K562 (cell line): Measurements from ENCODE around the gene LETM1. TPM values are rescaled to one million over a fixed set of nuclear protein-coding genes. Genes with fewer than 3 reads are reported as not detected.

Experiments used
- ATAC-seq: fragments of 200-7000 bp; cut with Tn5 transposase; 3 replicates; pipeline ENCODE4 v1.9.1; 2020; ENCODE audit warnings: moderate library complexity
- BruUV-seq: library from RNA; stranded (reverse); fragments of 400-500 nt; replicated peaks from 2 replicates; lab custom pipeline; 2021; lab: Mats Ljungman, UMichigan
- CTCF ChIA-PET: fragments of 300-600 bp; formaldehyde crosslinking; extraction: SDS; loops from one replicate; lab custom pipeline; 2021; ENCODE audit warnings: low intra/inter-chr PET ratio; lab: Yijun Ruan, JAX
- POLR2A ChIA-PET: fragments of 300-600, 350-650 bp; sonication (Branson Sonifier 250); formaldehyde crosslinking; extraction: SDS; loops from one replicate; lab custom pipeline; 2021; ENCODE audit warnings: antibody characterized with exemption, inconsistent platforms; lab: Yijun Ruan, JAX
- DNase-seq, 4 experiments: peaks; one replicate each; pipeline versions ENCODE4 v3.0.0 to v3.0.0-alpha.2; 2011 to 2018; ENCODE audit warnings: low spot score in 3 of 4, mixed read lengths in 3 of 4; ENCODE audit errors: extremely low read depth in 1 of 4
- FAIRE-seq: peaks from 2 replicates; lab custom pipeline; 2011; peaks lifted over from hg19 to GRCh38; lab: Jason Lieb, UNC
- H2AFZ ChIP-seq: 2 replicates; pipeline ENCODE4 v1.6.0; 2011; ENCODE audit warnings: low read depth, low read length, control low read depth, inconsistent platforms
- H3K27ac ChIP-seq: fragments of 200-600 bp; 3 replicates; pipeline ENCODE4 v1.8.0; 2011; ENCODE audit warnings: low read depth, mild to moderate bottlenecking, control low read depth, inconsistent platforms, low read length, moderate library complexity, mixed read lengths; ENCODE audit errors: extremely low read depth
- H3K27me3 ChIP-seq, 2 experiments: fragments of 300-600 bp in 1 of 2; 2 replicates in 1 of 2; 3 replicates in 1 of 2; pipeline versions ENCODE4 v1.6.0 to v1.8.0; 2011; ENCODE audit warnings: inconsistent platforms in 2 of 2, low read length in 2 of 2, mild to moderate bottlenecking in 1 of 2, mixed read lengths in 1 of 2, moderate library complexity in 1 of 2; ENCODE audit not compliant: control insufficient read depth in 2 of 2, insufficient read depth in 2 of 2
- H3K36me3 ChIP-seq: fragments of 300-600 bp; 3 replicates; pipeline ENCODE4 v1.8.0; 2011; ENCODE audit warnings: mild to moderate bottlenecking, low read length, inconsistent platforms; ENCODE audit not compliant: control insufficient read depth, insufficient read depth
- H3K4me1 ChIP-seq, 2 experiments: fragments of 200-600 bp in 1 of 2; replicated peaks in 1 of 2; 2 replicates in 1 of 2; 3 replicates in 1 of 2; pipeline versions ENCODE4 v1.5.1 to v1.8.0; 2011; ENCODE audit warnings: inconsistent platforms in 2 of 2, low read length in 2 of 2, mild to moderate bottlenecking in 1 of 2, mixed read lengths in 1 of 2, moderate library complexity in 1 of 2; ENCODE audit not compliant: control insufficient read depth in 2 of 2, insufficient read depth in 2 of 2
- H3K4me2 ChIP-seq: 2 replicates; pipeline ENCODE4 v1.6.1; 2011; ENCODE audit warnings: low read length, control low read depth, inconsistent platforms, mixed read lengths; ENCODE audit not compliant: insufficient read depth
- H3K4me3 ChIP-seq: fragments of 200-600 bp; sonication (generic), shearing (Covaris generic); 2 replicates; pipeline ENCODE4 v1.5.1; 2016; ENCODE audit warnings: control low read depth, inconsistent platforms
- H3K79me2 ChIP-seq: fragments of 200-600 bp; 3 replicates; pipeline ENCODE4 v1.8.0; 2011; ENCODE audit warnings: low read length, inconsistent platforms; ENCODE audit not compliant: control insufficient read depth, insufficient read depth
- H3K9ac ChIP-seq, 2 experiments: 2 replicates each; pipeline versions ENCODE4 v1.6.0 to v1.6.1; 2011; ENCODE audit warnings: low read depth in 2 of 2, low read length in 2 of 2, control low read depth in 1 of 2, inconsistent platforms in 1 of 2, mild to moderate bottlenecking in 1 of 2, mixed read lengths in 1 of 2; ENCODE audit not compliant: insufficient read depth in 1 of 2
- H3K9me1 ChIP-seq: one replicate; pipeline ENCODE4 v1.6.0; 2011; ENCODE audit warnings: inconsistent platforms, mild to moderate bottlenecking, low read length, moderate library complexity; ENCODE audit not compliant: control insufficient read depth, insufficient read depth
- H3K9me3 ChIP-seq: replicated peaks from 2 replicates; pipeline ENCODE4 v1.5.1; 2011; ENCODE audit warnings: low read depth, low read length, inconsistent platforms; ENCODE audit not compliant: control insufficient read depth, insufficient read depth
- H4K20me1 ChIP-seq: replicated peaks from 2 replicates; pipeline ENCODE4 v1.6.1; 2011; ENCODE audit warnings: low read length, inconsistent platforms, mixed read lengths; ENCODE audit not compliant: control insufficient read depth, insufficient read depth
- L3MBTL2 ChIP-seq: fragments of 450-650 bp; IDR thresholded peaks from 2 replicates; pipeline ENCODE4 v1.6.1; 2016; ENCODE audit warnings: mild to moderate bottlenecking, moderate library complexity
- ZNF121 ChIP-seq: sonication (generic); formaldehyde crosslinking; conservative IDR thresholded peaks from 2 replicates; pipeline ENCODE4 v1.8.0; 2022; ENCODE audit warnings: missing genetic modification reagents
- WGBS: fragments of 100-300 bp; shearing (Covaris generic); methylation state at CpG from one replicate; pipeline ENCODE4 v1.1.6; 2016; ENCODE audit warnings: low coverage, mixed read lengths; ENCODE audit not compliant: insufficient coverage; ENCODE audit errors: missing lambda C conversion rate; 5-methylcytosine and 5-hydroxymethylcytosine counted together
- in situ Hi-C: fragments of 300-500 bp; cut with MboI; formaldehyde crosslinking; loops from 4 replicates; pipeline ENCODE4 v1.15.0; 2018; ENCODE audit warnings: inconsistent platforms, mixed read lengths
- intact Hi-C: fragments of 100-400 bp; cut with micrococcal nuclease; formaldehyde crosslinking; loops from 2 replicates; pipeline ENCODE4 v1.14.2; 2022
- polyA plus RNA-seq, 8 experiments: library from polyadenylated mRNA; depleted of rRNA in 4 of 8; stranded (reverse) in 5 of 8; unstranded in 3 of 8; fragments of >200 nt; fragmentation: Nextera tagmentation in 2 of 8; fragmentation: Illumina TruSeq in 1 of 8; extraction: Ambion mirVana in 2 of 8; extraction: Trizol in 1 of 8; gene quantifications; 2 replicates each; pipeline versions ENCODE4 v1.2.1 to v1.2.3, GENCODE V29; 2011 to 2014; ENCODE audit warnings: inconsistent platforms in 1 of 8, missing spikeins in 1 of 8
- total RNA-seq, 7 experiments: library from RNA; depleted of rRNA in 6 of 7; stranded (reverse); fragments of >200 nt in 6 of 7; fragmentation: Illumina TruSeq in 2 of 7; extraction: Trizol in 2 of 7; gene quantifications; 2 replicates each; pipeline versions ENCODE4 v1.2.1 to v1.2.3, GENCODE V29; 2011 to 2021; ENCODE audit warnings: low replicate concordance in 1 of 7
- TF ChIP-seq, protein P1 (sequence below): fragments of 250-450 bp; sonication (Bioruptor Pico); IDR thresholded peaks from 2 replicates; pipeline ENCODE4 v1.5.0; 2020; ENCODE audit warnings: mild to moderate bottlenecking
- TF ChIP-seq, protein P2 (sequence below): fragments of 450-650 bp; formaldehyde crosslinking; IDR thresholded peaks from 2 replicates; pipeline ENCODE4 v1.4.0; 2020; ENCODE audit warnings: mild to moderate bottlenecking, mixed read lengths

Gene LETM1
- total and polyA plus RNA-seq, 9 of the 15 experiments (the other 6 are each of a cell fraction or from before 2014, with no cell fraction given) = 3.9 to 109 (median 35.0) TPM

DNA sequence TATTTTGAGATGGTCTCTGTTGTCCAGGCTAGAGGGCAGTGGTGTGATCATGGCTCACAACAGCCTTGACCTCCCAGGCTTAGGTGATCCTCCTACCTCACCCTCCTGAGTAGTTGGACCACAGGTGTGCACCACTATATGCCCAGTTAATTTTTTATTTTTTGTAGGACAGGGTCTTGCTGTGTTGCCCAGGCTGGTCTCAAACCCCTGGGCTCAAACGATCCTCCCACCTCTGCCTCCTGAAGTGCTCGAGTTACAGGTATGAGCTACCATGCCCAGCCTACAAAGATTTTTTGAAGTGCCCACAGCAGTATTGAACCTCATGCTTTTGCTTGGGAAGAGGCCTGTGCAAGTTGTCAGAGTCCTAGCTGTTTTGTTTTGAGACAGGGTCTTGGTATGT, 46.3 kb upstream of the LETM1 start:
- ChIA-PET POLR2A (interaction anchor here (0.6 to 1.4 kb wide), 4 partner anchors 8 to 137 kb away, joined by 3 read pairs; no protein-coding TSS in a partner anchor), CTCF (no interaction called here)
- no peak overlapping the region for H2AFZ ChIP-seq
- no peak for FAIRE-seq
- no peak overlapping the region for H3K4me3 ChIP-seq
- DNase-seq = no peak
- no peaks in the 10 kb centered on the region for H3K27me3 ChIP-seq
- H3K79me2 ChIP-seq = peaks cover 92% of the 10 kb centered on the region
- H3K36me3 ChIP-seq = peaks cover 74% of the 10 kb centered on the region
- peaks cover 2 to 9% of the 10 kb centered on the region in 2 experiments; a peak in 3 of 5 replicates for H3K4me1 ChIP-seq
- H3K27ac ChIP-seq = no peak overlapping the region
- H4K20me1 ChIP-seq = peaks cover 34% of the 10 kb centered on the region
- in situ Hi-C loops (loop anchor here (5.0 kb wide), 1 partner anchor 85 kb away; no protein-coding TSS in a partner anchor), intact Hi-C loops (no loop called here)
- 91% methylated on average over 2 of the region's 2 CpGs for WGBS
- H3K9me1 ChIP-seq = peaks cover 4% of the 10 kb centered on the region
- BruUV-seq = no TSS peak
- no peaks in the 10 kb centered on the region for H3K9me3 ChIP-seq
- H3K9ac ChIP-seq = no peak overlapping the region
- no peak overlapping the region for H3K4me2 ChIP-seq
- TF ChIP-seq L3MBTL2 (no peak), ZNF121 (CRISPR knock-in tag) (0 out of 2 replicates have a peak, but pooled peaks have one; percentile 7)
- TF ChIP-seq, all 486 proteins: peak for 1
- no peak for ATAC-seq

DNA sequence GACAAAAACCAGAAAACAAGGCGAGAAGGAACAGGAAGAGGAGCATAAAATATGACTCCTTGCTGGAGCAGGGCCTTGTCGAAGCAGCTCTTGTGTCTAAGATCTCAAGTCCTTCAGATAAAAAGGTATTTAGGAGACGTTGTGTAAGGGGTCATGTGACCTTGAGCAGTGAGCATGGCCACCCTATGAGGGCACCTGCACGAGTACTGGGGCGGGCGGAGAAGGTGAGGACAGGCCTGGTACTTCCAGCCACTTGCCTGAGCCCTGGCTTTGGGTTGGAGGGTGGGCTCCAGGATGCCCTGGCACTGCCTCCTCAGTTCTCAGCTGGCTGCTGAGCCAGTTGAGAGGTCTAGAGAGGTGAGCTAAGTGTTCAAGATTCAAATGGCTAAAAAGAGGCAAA, 45.2 kb upstream of the LETM1 start:
- TF ChIP-seq, protein P1, sequence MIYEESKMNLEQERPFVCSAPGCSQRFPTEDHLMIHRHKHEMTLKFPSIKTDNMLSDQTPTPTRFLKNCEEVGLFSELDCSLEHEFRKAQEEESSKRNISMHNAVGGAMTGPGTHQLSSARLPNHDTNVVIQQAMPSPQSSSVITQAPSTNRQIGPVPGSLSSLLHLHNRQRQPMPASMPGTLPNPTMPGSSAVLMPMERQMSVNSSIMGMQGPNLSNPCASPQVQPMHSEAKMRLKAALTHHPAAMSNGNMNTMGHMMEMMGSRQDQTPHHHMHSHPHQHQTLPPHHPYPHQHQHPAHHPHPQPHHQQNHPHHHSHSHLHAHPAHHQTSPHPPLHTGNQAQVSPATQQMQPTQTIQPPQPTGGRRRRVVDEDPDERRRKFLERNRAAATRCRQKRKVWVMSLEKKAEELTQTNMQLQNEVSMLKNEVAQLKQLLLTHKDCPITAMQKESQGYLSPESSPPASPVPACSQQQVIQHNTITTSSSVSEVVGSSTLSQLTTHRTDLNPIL (CRISPR knock-in tag) = no peak
- TF ChIP-seq, protein P2, sequence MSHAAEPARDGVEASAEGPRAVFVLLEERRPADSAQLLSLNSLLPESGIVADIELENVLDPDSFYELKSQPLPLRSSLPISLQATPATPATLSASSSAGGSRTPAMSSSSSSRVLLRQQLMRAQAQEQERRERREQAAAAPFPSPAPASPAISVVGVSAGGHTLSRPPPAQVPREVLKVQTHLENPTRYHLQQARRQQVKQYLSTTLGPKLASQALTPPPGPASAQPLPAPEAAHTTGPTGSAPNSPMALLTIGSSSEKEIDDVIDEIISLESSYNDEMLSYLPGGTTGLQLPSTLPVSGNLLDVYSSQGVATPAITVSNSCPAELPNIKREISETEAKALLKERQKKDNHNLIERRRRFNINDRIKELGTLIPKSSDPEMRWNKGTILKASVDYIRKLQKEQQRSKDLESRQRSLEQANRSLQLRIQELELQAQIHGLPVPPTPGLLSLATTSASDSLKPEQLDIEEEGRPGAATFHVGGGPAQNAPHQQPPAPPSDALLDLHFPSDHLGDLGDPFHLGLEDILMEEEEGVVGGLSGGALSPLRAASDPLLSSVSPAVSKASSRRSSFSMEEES (CRISPR knock-in tag) = peak; percentile 65
- no TSS peak for BruUV-seq
- Histone ChIP-seq H3K9me1 (peaks cover 4% of the 10 kb centered on the region), H3K9ac (no peak overlapping the region), H3K36me3 (peaks cover 67% of the 10 kb centered on the region), H3K27me3 (no peaks in the 10 kb centered on the region), H3K79me2 (peaks cover 93% of the 10 kb centered on the region), H3K4me2 (no peak overlapping the region), H3K9me3 (no peaks in the 10 kb centered on the region), H3K27ac (no peak overlapping the region), H2AFZ (no peak overlapping the region), H3K4me3 (no peak overlapping the region), H3K4me1 (peaks cover 2 to 5% of the 10 kb centered on the region in 2 experiments; a peak in 4 of 5 replicates), H4K20me1 (peaks cover 32% of the 10 kb centered on the region)
- POLR2A ChIA-PET = interaction anchor here (1.3 to 3.3 kb wide), 2 partner anchors 10 to 18 kb away, joined by 3 to 15 read pairs; no protein-coding TSS in a partner anchor
- DNase-seq (no peak), FAIRE-seq (no peak), ATAC-seq (no peak)
- WGBS = 80% methylated on average over 6 of the region's 6 CpGs
- in situ Hi-C loops (loop anchor here (5.0 kb wide), 1 partner anchor 84 kb away; no protein-coding TSS in a partner anchor), intact Hi-C loops (no loop called here)
- CTCF ChIA-PET = no interaction called here
